Ishikawa (cell line): Measurements from ENCODE around the gene LRRC41.

Experiments used
- TAF1 ChIP-seq: IDR thresholded peaks from 2 replicates; pipeline ENCODE4 v1.6.1; 2012; ENCODE audit warnings: low read depth, mild to moderate bottlenecking
- TCF12 ChIP-seq: IDR thresholded peaks from 2 replicates; pipeline ENCODE4 v1.6.1; 2012; ENCODE audit warnings: low read depth
- TF ChIP-seq, protein P1 (sequence below): IDR thresholded peaks from 2 replicates; pipeline ENCODE4 v1.6.1; 2012; ENCODE audit warnings: low read depth, mild to moderate bottlenecking

DNA sequence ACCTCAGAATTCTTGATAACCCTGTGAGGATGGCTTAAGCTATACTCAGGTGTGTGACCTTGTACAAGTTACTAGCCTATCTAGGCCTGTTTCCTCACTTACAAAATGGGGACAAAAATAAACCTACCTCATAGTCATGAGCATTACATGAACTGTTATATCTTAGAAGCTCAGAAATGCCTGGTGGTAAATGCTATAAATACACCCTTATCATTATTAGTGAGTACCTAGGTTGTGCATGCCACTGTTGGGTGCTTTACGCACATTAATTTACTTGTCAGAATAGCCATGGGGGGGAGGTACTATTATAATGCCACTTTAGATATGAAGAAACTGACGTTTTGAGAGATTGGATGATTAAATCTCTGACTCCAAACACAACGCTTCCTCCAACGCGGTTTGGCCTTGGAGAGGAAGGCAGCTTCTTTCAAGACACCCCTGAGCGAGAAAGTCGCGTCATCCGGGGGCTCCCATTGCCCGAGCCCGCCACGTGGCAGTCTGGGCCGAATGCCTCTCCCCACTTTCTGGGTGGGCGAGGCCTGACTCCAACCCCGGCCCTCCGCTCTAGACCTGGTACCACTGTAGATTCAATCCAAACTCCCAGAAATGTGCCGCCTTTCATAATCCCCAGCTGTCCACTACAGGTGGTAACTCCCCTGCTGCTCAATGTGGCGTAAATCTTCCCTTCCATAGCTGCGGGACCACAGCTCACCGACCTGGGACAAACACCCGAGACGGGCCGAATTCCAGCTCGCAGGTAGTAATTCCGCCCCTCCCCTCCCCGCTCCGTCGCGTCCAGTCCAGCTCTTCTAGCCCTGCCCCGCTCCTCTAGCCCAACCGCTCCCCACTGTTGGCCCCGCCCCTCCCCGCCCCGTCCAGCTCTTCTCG lies 56.6 kb downstream of the LRRC41 start:
- peak; percentile 48; the same call in 1 of the 2 replicates for TF ChIP-seq TAF1
- TF ChIP-seq, protein P1, sequence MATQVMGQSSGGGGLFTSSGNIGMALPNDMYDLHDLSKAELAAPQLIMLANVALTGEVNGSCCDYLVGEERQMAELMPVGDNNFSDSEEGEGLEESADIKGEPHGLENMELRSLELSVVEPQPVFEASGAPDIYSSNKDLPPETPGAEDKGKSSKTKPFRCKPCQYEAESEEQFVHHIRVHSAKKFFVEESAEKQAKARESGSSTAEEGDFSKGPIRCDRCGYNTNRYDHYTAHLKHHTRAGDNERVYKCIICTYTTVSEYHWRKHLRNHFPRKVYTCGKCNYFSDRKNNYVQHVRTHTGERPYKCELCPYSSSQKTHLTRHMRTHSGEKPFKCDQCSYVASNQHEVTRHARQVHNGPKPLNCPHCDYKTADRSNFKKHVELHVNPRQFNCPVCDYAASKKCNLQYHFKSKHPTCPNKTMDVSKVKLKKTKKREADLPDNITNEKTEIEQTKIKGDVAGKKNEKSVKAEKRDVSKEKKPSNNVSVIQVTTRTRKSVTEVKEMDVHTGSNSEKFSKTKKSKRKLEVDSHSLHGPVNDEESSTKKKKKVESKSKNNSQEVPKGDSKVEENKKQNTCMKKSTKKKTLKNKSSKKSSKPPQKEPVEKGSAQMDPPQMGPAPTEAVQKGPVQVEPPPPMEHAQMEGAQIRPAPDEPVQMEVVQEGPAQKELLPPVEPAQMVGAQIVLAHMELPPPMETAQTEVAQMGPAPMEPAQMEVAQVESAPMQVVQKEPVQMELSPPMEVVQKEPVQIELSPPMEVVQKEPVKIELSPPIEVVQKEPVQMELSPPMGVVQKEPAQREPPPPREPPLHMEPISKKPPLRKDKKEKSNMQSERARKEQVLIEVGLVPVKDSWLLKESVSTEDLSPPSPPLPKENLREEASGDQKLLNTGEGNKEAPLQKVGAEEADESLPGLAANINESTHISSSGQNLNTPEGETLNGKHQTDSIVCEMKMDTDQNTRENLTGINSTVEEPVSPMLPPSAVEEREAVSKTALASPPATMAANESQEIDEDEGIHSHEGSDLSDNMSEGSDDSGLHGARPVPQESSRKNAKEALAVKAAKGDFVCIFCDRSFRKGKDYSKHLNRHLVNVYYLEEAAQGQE, result no peak
- TF ChIP-seq TCF12, result peak; percentile 96
